Measurements from ENCODE around the gene MACROD2.
"Not testable (repeated sequence)": the region's sequence is repeated elsewhere in the genome, so short reads cannot be mapped to it uniquely, and the experiment has no call there.

Gene MACROD2

DNA sequence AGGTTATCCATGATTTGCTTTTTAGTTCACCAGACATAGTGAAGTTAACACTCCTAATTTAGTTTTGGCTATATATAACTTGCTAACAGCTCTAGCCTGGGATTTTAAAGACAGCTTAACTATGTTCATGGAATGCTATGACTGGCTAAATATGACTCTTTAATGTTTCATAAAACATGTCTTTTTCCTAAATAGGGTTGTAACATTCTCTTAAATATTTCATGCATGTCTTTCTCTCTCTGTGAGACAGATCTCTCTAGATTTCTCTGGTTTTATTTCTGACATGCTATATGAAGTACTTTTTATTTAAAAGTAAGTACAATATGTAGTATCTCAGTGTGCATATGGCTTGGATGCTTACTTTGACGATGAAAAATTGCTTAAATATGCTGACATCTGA lies 35.7 kb downstream of the MACROD2 start:
- Mint-ChIP-seq H3K27me3 (ENCODE audit: low read depth) (no peaks in the 10 kb centered on the region), H3K9me3 (no peaks in the 10 kb centered on the region), H3K27ac (no peak overlapping the region), H3K36me3 (ENCODE audit: low read depth) (no peaks in the 10 kb centered on the region), H3K4me1 (ENCODE audit: low read depth) (no peaks in the 10 kb centered on the region), H3K4me3 (no peak overlapping the region)
- DNase-seq (ENCODE audit: low spot score), result no peak

DNA sequence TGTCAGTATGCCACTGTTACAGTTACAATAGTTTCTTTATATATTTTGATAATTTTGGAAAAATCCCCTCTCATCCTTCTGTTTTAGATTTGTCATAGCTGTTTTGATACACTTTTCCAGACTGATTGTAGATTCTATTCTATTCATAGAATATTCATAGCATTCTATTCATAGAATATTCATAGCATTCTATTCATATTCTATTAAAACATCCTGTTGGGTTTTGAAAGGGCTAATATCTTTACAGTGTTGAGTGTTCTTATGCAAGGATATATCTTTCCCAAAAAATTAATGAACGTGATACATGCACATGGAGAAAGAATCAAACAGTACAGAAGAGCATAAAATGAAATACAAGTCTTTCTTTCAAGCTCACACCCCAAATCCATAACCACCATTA lies 38.0 kb downstream of the MACROD2 start:
- no peak for DNase-seq (ENCODE audit: low spot score)
- Mint-ChIP-seq H3K36me3 (ENCODE audit: low read depth) (no peaks in the 10 kb centered on the region), H3K4me1 (ENCODE audit: low read depth) (no peaks in the 10 kb centered on the region), H3K4me3 (no peak overlapping the region), H3K9me3 (no peaks in the 10 kb centered on the region), H3K27ac (no peak overlapping the region), H3K27me3 (ENCODE audit: low read depth) (no peaks in the 10 kb centered on the region)

DNA sequence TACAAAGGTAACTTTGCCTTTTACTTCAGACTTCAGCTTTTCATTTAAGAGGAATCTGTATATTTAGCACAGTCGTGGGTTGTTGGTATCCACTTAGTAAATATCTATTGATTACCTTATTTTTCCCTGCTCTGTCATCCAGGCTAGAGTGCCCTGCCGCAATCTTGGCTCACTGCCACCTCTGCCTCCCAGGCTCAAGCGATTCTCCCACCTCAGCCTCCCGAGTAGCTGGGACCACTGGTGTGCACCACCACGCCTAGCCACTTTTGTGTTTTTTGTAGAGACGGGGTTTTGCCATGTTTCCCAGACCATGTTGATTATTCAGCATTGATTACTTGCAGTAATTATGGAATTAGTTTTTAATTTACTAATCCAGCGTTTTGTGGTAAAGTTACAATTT lies 41.3 kb downstream of the MACROD2 start:
- Mint-ChIP-seq H3K27me3 (ENCODE audit: low read depth) (no peaks in the 10 kb centered on the region), H3K36me3 (ENCODE audit: low read depth) (no peaks in the 10 kb centered on the region), H3K9me3 (no peaks in the 10 kb centered on the region), H3K4me1 (ENCODE audit: low read depth) (no peaks in the 10 kb centered on the region), H3K4me3 (no peak overlapping the region), H3K27ac (no peak overlapping the region)
- DNase-seq (ENCODE audit: low spot score), result no peak

DNA sequence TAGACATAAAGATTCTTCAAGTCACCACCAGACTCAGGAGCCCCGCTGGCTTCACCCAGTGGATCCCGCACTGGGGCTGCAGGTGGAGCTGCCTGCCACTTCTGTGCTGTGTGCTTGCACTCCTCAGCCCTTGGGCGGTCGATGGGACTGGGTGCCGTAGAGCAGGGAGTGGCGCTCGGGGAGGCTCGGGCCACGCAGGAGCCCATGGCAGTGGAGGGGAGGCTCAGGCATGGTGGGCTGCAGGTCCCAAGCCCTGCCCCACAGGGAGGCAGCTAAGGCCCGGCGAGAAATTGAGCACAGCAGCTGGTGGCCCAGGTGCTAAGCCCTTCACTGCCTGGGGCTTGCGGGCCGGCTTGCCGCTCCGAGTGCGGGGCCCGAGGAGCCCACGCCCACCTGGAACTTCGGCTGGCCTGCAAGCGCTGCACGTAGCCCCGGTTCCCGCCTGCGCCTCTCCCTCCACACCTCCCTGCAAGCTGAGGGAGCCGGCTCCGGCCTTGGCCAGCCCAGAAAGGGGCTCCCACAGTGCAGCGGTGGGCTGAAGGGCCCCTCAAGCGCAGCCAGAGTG lies 49.5 kb downstream of the MACROD2 start:
- H3K9me3 Mint-ChIP-seq; DNase-seq (ENCODE audit: low spot score); H3K27me3 Mint-ChIP-seq (ENCODE audit: low read depth); H3K4me1 Mint-ChIP-seq (ENCODE audit: low read depth); H3K27ac Mint-ChIP-seq; H3K4me3 Mint-ChIP-seq; H3K36me3 Mint-ChIP-seq (ENCODE audit: low read depth): not testable (repeated sequence)

DNA sequence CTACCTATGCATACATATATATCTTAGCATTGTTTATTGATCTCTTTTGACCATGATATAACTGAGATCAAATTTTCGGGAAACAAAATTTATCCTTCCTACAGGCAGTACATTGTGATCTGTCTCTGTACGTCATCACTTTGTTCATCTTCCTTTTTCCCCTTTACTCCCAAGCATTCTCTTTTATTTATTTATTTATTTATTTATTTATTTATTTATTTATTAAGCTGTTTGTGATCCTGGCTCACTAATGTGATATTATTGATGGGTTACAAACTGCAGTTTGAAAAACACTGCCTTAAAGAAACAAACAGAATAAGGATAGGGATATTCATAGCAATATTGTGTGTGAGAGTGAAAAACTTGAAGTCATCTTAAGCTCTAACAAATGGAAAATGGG lies 51.2 kb downstream of the MACROD2 start:
- no peak for DNase-seq (ENCODE audit: low spot score)
- no peaks in the 10 kb centered on the region for H3K9me3 Mint-ChIP-seq
- no peaks in the 10 kb centered on the region for H3K36me3 Mint-ChIP-seq (ENCODE audit: low read depth)
- H3K27me3 Mint-ChIP-seq (ENCODE audit: low read depth), result no peaks in the 10 kb centered on the region
- H3K4me1 Mint-ChIP-seq (ENCODE audit: low read depth), result no peaks in the 10 kb centered on the region
- H3K4me3 Mint-ChIP-seq, result no peak overlapping the region
- H3K27ac Mint-ChIP-seq, result no peak overlapping the region

GRCh38 chr20:14049111-14049510 lies 53.8 kb downstream of the MACROD2 start:
- no peaks in the 10 kb centered on the region for H3K27me3 Mint-ChIP-seq (ENCODE audit: low read depth)
- H3K36me3 Mint-ChIP-seq (ENCODE audit: low read depth), result no peaks in the 10 kb centered on the region
- no peak for DNase-seq (ENCODE audit: low spot score)
- no peak overlapping the region for H3K27ac Mint-ChIP-seq
- H3K9me3 Mint-ChIP-seq, result no peaks in the 10 kb centered on the region
- no peak overlapping the region for H3K4me3 Mint-ChIP-seq
- H3K4me1 Mint-ChIP-seq (ENCODE audit: low read depth), result no peaks in the 10 kb centered on the region

- Mint-ChIP-seq H3K27me3 (ENCODE audit: low read depth) (no peaks in the 10 kb centered on the region), H3K36me3 (ENCODE audit: low read depth) (no peaks in the 10 kb centered on the region), H3K27ac (no peak overlapping the region), H3K9me3 (no peaks in the 10 kb centered on the region), H3K4me1 (ENCODE audit: low read depth) (no peaks in the 10 kb centered on the region), H3K4me3 (no peak overlapping the region)
- DNase-seq (ENCODE audit: low spot score), result no peak
Measured at GRCh38 chr20:14051454-14051853, 56.1 kb downstream of the MACROD2 start.

- no peaks in the 10 kb centered on the region for H3K9me3 Mint-ChIP-seq
- H3K4me1 Mint-ChIP-seq (ENCODE audit: low read depth), result no peaks in the 10 kb centered on the region
- H3K4me3 Mint-ChIP-seq, result no peak overlapping the region
- no peak overlapping the region for H3K27ac Mint-ChIP-seq
- H3K36me3 Mint-ChIP-seq (ENCODE audit: low read depth), result no peaks in the 10 kb centered on the region
- H3K27me3 Mint-ChIP-seq (ENCODE audit: low read depth), result no peaks in the 10 kb centered on the region
- no peak for DNase-seq (ENCODE audit: low spot score)
Measured at GRCh38 chr20:14055127-14055742, 59.9 kb downstream of the MACROD2 start.

GRCh38 chr20:14062171-14062570 lies 66.9 kb downstream of the MACROD2 start:
- Mint-ChIP-seq H3K9me3 (no peaks in the 10 kb centered on the region), H3K27ac (no peak overlapping the region), H3K36me3 (ENCODE audit: low read depth) (no peaks in the 10 kb centered on the region), H3K4me1 (ENCODE audit: low read depth) (no peaks in the 10 kb centered on the region), H3K27me3 (ENCODE audit: low read depth) (no peaks in the 10 kb centered on the region), H3K4me3 (no peak overlapping the region)
- no peak for DNase-seq (ENCODE audit: low spot score)

- Mint-ChIP-seq H3K27ac (no peak overlapping the region), H3K4me1 (ENCODE audit: low read depth) (no peaks in the 10 kb centered on the region), H3K27me3 (ENCODE audit: low read depth) (no peaks in the 10 kb centered on the region), H3K9me3 (no peaks in the 10 kb centered on the region), H3K36me3 (ENCODE audit: low read depth) (no peaks in the 10 kb centered on the region), H3K4me3 (no peak overlapping the region)
- no peak for DNase-seq (ENCODE audit: low spot score)
Measured at GRCh38 chr20:14062786-14063185, 67.5 kb downstream of the MACROD2 start.

GRCh38 chr20:14064333-14064732 lies 69.0 kb downstream of the MACROD2 start:
- no peaks in the 10 kb centered on the region for H3K36me3 Mint-ChIP-seq (ENCODE audit: low read depth)
- H3K4me3 Mint-ChIP-seq, result no peak overlapping the region
- H3K4me1 Mint-ChIP-seq (ENCODE audit: low read depth), result no peaks in the 10 kb centered on the region
- H3K27ac Mint-ChIP-seq, result no peak overlapping the region
- no peaks in the 10 kb centered on the region for H3K27me3 Mint-ChIP-seq (ENCODE audit: low read depth)
- no peaks in the 10 kb centered on the region for H3K9me3 Mint-ChIP-seq
- DNase-seq (ENCODE audit: low spot score), result no peak

- H3K36me3 Mint-ChIP-seq (ENCODE audit: low read depth), result no peaks in the 10 kb centered on the region
- DNase-seq (ENCODE audit: low spot score), result no peak
- no peak overlapping the region for H3K27ac Mint-ChIP-seq
- H3K27me3 Mint-ChIP-seq (ENCODE audit: low read depth), result no peaks in the 10 kb centered on the region
- no peaks in the 10 kb centered on the region for H3K9me3 Mint-ChIP-seq
- H3K4me3 Mint-ChIP-seq, result no peak overlapping the region
- H3K4me1 Mint-ChIP-seq (ENCODE audit: low read depth), result no peaks in the 10 kb centered on the region
Measured at GRCh38 chr20:14064921-14065320, 69.6 kb downstream of the MACROD2 start.

DNA sequence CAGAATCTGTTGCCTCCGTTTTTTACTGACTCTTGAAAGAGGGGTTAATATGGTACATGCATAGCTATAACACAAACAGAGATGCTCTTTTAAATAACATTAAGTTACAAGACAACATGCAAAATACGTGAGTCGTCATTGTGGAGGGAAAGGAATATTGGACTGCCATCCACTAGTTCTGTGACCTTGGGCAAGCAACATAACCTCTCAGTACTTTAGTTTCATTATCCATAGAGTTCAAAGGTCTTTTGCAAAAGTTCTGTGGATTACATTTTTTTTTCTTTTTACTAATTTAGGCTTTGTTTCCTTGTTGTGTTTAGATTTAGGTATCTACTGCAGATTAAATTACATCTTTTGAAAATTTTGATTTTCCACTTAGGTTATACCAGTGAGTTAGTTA lies 70.5 kb downstream of the MACROD2 start:
- no peaks in the 10 kb centered on the region for H3K9me3 Mint-ChIP-seq
- no peaks in the 10 kb centered on the region for H3K4me1 Mint-ChIP-seq (ENCODE audit: low read depth)
- H3K27me3 Mint-ChIP-seq (ENCODE audit: low read depth), result no peaks in the 10 kb centered on the region
- H3K27ac Mint-ChIP-seq, result no peak overlapping the region
- H3K4me3 Mint-ChIP-seq, result no peak overlapping the region
- no peak for DNase-seq (ENCODE audit: low spot score)
- no peaks in the 10 kb centered on the region for H3K36me3 Mint-ChIP-seq (ENCODE audit: low read depth)

GRCh38 chr20:14067603-14068002 lies 72.3 kb downstream of the MACROD2 start:
- Mint-ChIP-seq H3K4me1 (ENCODE audit: low read depth) (no peaks in the 10 kb centered on the region), H3K4me3 (no peak overlapping the region), H3K36me3 (ENCODE audit: low read depth) (no peaks in the 10 kb centered on the region), H3K27ac (no peak overlapping the region), H3K9me3 (no peaks in the 10 kb centered on the region), H3K27me3 (ENCODE audit: low read depth) (no peaks in the 10 kb centered on the region)
- no peak for DNase-seq (ENCODE audit: low spot score)

DNA sequence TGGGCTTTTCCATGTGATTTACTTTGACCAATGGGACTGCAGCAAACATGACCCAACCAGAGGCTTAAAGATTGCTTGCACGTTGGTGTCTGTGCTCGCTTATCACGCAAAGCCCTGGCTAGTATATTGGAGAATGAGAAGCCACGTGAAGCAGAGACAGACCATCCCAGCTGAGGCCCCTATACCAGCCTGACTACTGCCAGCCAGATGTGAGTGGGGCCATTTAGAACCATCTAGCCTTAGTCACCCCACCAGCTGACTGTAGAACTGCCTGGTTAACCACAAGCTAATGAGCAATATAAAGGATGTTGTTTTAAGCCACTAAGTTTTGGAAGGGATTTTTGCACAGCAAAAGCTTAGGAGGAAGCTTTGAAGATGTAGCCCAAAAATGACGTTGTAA lies 74.5 kb downstream of the MACROD2 start:
- Mint-ChIP-seq H3K9me3 (no peaks in the 10 kb centered on the region), H3K4me3 (no peak overlapping the region), H3K27me3 (ENCODE audit: low read depth) (no peaks in the 10 kb centered on the region), H3K27ac (no peak overlapping the region), H3K4me1 (ENCODE audit: low read depth) (no peaks in the 10 kb centered on the region), H3K36me3 (ENCODE audit: low read depth) (no peaks in the 10 kb centered on the region)
- DNase-seq (ENCODE audit: low spot score), result no peak
